Activated CD8-positive, alpha-beta memory T cell treated with anti-CD3 and anti-CD28 coated beads, Interleukin-2, amount 50 U/mL, for 1 hour (primary cell): Measurements from ENCODE around the gene CEP170B.
"Not testable (repeated sequence)": the region's sequence is repeated elsewhere in the genome, so short reads cannot be mapped to it uniquely, and the experiment has no call there.

Experiments
- DNase-seq: peaks from one replicate; pipeline ENCODE4 v3.0.0-alpha.2; 2020; ENCODE audit errors: extremely low read depth

CEP170B gene

DNA sequence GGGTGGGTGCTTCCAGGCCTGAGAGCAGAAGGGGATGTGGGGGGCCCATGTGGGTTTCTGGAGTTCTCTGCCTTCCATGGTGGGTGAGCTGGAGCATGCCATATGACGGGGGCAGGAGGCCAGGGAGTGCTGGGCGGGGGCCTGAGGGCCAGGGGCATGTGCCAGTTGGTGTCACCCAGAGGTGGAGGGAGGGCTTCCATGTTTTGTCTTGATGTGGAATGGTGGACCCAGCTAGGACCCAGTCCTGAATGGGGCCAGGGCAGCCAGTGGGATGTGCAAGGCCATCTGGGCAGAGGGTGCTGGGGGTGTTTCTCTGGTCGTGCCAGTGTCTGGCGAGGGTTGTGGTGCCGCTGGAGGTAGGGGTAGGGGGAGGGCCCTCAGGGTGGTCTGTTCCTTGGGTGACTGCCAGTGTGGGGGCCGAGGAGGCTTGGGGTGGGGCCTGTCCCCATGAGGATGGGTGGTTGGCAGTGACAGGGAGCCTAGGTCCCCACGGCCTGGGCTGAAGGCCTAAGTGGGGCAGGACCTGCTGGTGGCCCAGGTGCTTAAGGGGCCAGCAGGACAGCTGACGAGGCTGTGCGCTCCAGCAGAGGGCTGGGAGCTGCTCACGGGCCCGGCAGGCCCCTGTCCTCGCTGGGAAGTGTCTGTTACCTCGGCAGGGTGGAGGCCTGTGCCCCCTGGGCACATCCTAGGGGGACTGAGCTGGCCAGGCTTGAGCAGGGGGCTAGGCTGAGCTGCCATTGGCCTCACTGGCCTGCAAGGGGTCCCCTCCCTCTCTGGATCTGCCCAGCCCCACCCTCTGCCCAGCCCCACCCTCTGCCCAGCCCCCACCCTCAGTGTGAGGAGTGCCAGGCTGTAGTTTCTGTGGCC lies 26.8 kb downstream of the CEP170B start:
- DNase-seq: no peak

DNA sequence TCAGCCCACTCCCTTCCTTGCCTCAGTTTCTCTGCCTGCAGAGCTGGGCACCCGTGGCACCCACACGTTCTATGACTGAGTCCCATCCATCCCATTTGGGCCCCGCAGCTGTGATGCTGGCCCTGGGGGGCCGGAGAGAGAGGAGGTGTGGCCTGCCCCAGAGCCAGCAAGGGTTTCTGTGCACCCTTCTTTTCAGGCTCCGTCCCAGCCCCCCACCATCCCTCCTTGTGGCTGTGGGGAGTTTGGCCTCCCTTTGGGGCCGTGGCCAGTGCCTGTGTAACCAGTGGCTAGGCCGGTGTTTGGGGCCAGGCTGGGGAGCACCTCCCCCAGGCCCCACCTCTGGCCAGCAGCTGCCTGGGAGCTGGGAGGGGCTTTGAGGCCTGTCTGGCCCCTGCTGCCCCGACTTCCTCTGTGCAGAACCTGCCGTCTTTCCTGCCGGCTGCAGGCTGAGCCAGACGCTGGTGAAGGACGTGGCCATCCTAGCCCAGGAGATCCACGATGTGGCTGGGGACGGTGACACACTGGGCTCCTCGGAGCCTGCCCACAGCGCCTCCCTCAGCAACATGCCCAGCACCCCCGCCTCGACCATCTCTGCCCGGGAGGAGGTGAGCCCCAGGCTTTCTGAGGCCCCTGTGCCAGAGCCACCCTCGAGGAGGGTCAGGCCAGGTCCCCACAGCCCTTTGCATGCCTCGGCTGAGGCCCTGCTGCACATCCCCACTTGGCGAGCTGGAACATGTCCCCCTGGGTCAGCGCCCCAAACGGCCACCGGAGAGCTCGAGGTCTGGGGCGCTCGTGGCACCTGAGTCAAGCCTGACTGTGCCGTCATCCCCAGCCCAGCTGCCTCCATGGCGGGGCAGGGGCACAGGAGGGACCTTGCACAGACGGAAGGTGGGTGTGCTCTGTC lies 27.7 kb downstream of the CEP170B start:
- no peak for DNase-seq

DNA sequence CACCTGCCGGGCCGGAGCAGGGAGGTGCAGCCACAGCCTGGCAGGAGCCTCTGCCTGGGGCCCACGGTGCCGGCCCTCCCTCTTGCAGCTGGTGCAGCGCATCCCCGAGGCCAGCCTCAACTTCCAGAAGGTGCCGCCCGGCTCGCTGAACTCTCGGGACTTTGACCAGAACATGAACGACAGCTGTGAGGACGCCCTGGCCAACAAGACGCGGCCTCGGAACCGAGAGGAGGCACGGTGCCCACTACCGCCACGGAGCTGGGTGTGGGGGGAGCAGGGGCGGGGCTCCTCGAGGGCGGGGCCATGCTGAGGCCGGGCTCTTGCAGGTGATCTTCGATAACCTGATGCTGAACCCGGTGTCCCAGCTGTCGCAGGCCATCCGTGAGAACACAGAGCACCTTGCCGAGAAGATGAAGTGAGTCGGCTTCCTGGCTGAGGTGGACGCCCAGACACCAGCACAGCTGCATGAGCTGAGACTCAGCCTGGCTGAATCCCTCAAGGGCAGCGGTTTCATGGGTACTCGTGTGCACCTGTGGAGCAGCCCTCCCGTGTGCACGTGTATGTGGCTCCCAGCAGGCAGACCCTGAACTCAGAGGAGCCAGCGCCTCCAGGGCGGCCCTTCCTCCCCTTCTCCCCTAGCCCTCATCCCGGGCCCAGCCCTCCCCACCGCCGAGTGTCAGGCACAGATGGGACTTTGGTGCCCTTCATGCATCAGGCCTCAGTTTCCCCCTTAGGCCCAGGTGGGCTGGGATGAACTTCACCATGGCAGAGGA lies 28.6 kb downstream of the CEP170B start:
- no peak for DNase-seq

DNA sequence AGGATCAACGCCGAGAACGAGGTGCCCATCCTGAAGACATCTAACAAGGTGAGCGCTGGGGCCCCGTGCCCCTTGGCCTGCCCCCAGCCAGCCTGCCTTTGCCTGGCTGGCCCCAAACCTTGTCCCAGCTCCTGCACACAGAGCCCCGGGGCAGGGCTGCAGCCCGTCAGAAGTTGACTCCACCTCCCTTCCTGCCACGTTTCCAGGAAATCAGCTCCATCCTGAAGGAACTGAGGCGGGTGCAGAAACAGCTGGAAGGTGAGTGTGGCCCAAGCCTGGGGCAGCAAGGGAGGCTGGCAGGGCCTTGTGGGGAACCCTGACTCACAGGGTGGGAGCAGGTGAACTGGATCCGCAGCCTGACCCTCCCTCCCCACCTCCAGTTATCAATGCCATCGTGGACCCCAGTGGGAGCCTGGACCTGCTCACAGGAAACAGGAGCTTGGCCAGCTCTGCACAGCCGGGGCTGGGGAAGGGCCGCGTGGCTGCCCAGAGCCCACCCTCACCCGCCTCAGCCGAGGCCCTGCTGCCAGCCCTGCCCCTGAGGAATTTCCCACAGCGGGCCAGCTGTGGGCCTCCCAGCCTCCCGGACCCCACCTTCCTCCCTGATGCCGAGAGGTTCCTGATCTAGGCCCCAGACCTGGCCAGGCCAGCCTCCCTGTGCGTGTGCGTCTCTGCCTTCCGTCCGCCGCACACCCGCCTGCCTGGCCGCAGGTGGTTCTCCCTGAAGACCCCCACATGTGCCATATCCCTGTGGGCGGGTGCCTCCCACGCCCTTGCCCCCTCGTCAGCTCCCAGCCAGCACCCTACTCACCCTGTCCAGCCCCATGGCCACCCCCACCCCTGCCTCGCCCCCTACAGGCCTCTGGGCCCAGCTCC lies 29.5 kb downstream of the CEP170B start:
- DNase-seq: no peak

DNA sequence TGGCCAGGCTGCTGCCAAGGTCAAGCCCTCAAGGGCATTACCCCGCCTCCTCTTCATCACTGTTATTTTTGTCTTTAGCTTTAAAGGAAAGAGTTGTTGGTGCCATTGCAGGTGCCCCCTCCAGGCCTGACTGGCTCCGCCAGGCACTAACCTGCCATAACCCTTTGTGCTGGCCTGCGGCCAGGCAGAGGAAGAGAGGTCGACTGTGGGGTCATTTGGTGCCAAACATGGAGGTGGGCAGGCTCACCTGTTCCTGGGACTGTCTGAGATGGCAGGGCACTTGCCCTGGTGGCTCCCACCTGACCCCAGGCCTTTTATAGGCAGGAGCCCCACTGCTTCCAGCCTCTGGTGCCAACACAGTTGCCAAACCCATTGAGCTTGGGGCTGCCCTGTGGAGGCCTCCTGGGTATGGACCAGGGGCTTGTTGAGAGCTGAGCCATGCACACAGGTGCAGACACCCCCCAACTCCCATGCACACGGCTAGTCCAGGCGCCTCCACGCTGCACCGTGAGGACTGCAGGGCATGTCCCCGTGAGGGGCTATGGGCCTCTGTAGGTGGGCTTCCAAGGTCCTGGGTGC lies 30.2 kb downstream of the CEP170B start:
- DNase-seq: no peak

DNA sequence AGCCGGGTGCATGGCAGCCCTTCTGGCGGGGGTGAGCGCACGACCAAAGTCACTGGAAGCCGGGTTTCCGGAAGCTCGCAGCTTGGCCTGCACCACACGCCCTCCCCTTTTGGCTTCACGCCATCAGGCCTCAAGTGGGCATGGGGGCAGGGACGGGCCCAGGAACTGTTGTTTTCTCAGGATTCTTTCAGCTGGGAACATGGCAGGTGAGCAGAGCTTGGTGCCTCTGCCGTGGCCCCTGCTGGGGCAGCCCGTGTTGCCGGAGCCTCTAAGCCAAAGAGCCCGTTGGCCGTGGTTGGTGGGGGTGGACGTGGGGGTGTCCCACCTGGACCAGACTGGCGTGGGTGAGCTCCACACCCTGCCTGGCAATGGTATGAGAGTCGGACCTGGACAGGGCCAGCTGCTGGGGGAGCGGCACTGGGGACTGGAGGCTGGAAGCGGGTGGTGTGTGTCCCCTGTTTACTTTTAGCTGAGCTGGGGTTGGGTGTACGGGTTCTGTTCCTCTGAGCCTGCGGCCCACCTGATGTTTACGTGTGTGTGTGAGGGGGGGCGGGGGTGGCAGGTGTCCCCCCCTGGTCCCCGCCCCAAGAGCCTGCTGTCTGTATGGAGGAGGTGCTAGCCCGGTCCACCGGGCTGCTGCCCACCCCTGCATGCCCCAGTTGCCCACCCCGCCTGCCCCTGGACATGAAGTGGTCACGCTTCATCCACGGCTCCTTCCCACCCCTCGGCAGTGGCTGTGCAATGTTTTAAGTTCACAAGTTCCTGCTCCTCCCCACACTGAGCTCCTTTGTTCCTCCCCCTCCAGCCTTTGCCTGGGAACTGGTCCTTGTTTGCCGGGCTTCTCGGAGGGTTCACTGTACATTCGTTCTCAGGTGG lies 31.0 kb downstream of the CEP170B start:
- no peak for DNase-seq

DNA sequence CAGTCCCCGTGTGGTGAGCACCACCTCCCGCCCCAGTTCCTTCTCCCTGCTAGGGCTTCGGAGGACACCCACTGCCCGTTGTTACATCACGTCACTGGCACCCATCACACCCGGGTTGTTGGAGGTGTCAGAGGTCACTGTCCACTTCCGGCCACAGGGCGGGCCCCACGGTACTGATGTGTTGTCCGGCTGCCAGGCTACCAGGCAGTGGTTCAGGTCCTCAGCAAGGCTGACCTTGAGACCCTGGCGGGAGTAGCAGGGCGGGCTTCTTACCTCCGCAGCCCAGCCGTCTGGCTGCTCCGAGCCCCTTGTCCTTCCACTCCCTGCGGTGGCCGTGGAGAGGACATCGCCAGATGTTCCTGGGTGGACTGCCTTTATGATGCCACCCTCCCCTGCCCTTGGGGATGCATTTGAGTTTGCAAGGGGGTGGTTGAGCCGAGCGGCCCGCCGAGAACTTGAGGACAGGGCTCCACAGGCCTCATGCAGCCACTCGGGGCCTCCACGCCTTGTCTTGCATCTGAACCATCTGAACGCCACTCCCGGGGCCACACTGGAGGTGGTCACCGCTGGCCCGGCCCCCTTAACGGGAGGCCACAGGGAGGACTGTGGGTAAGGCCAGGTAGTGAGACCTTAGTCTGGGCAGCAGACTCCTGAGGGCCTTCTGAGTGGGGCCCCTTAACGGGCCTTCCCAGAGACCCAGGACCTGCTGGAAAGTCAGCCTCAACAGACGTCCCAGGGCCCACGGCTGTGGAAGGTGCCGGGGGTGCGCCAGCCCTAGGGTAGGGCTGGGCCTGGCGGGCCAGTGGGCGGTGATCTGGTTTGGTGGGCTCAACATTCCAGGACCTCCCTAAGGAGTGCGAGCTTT lies 32.5 kb downstream of the CEP170B start:
- no peak for DNase-seq

DNA sequence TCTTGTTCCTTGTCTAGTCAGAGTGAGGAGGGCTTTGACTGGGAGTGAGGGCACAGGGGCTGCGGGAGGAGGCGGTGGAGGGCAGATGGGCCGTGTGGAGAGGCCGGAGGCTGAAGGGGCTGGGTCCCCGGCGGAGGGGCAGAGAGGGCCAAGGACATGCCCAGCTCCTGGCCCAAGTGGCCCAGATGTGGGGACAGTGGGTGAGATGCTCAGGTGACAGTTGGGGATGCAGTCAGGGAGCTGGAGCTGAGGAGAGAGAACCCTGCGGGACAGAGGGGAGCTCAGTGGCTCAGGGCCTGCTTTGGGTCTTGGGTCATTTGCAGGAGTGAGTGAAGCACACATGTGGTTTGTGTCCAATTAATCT lies 33.1 kb downstream of the CEP170B start:
- no peak for DNase-seq

DNA sequence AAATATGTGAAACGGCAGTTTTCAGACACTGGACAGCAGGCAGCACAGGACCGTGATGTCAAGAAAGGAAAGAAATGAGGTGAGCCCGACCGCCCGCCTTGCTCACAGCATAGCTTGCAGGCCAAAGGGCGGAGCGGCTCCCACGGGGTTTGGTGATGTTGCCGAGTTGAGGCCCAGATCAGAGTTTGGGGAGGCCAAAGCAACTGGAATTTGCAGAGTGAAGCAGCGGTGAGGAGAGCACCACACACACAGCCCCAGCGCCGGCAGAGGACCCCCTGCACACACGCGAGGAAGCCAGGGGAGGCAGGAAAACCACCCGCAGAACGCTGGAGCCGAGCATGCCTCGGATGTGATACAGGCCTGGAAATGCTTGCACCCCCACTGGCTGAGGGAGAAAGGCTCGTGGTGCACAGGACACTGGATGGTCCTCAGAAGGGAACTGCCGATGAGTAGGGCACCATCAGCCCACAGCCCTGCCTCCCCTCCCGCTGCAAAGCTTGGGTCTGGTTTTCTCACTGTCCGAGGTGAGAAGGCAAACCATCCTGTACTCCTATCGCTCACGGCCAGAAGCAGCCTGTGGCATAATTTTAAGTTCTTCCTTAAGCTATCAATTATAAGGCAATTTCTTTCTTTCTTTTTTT lies 33.9 kb downstream of the CEP170B start:
- no peak for DNase-seq

DNA sequence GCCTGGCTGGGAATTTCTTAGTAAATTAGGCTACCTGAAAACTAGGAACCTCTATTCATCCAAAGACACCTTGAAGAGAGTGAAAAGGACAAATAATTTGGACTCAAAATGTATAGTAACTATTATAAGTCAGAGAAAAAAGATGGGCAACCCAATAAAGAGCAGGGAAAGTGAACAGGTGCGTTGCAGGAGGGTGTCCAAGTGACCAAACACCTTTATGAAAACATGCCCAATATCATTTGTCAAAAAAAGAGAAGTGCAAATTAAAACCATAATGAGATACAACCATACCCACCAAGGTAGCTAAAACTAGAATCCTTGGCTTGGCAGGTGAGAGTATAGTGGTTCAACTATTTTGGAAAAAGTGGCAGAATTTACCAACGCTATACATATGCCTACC lies 34.7 kb downstream of the CEP170B start:
- no peak for DNase-seq

DNA sequence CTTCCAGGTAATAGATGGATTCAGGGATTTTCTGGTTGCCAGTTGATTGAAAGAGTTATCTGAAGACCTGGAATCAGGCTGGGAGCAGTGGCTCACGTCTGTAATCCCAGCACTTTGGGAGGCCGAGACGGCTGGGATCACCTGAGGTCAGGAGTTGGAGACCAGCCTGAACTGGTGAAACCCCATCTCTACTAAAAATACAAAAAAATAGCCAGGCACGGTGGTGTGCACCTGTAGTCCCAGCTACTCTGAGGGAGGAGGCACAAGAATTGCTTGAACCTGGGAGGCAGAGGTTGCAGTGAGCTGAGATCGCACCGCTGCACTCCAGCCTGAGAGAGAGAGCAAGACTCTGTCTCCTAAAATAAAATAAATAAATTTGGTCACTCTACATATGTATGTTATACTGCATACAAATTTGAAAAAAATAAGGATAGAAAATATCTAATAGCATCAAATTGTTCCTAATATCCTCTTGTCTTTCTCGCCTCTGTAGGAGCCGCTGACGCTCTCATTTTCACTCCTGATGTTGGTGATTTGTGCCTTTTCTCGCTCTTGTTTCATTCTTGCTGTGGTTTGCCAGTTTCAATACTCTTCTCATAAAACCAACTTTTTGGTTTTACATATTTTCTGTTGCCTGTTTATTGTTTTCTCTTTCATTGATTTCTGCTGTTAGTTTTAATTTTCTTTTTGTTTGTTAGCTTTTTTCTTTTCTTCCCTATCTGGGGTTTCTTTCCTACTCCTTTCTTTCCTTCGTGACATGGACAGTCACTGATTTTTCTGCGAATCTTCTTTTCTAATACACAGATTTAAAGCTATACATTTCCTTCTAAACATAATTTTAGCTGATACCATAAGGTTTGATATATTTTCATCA lies 35.8 kb downstream of the CEP170B start:
- DNase-seq: no peak

DNA sequence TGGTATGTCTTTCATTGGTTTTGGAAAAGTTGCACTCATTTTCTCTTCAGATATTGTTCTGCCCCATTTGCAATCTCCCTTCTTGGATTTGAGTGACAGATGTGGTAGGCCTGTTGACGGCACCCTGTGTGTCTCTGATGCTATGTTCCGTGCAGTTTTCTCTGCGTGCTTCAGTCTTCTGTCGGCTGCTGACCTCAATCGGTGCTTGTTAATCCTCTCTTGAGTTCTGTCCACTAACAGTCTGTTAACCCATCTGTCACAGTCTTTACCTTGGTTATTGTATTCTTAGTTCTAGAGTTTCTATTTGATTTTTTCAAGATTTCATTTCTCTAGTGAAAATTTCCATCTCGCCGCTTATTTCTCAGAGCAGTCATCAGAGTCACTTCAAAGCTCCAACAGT lies 38.9 kb downstream of the CEP170B start:
- DNase-seq: no peak

DNA sequence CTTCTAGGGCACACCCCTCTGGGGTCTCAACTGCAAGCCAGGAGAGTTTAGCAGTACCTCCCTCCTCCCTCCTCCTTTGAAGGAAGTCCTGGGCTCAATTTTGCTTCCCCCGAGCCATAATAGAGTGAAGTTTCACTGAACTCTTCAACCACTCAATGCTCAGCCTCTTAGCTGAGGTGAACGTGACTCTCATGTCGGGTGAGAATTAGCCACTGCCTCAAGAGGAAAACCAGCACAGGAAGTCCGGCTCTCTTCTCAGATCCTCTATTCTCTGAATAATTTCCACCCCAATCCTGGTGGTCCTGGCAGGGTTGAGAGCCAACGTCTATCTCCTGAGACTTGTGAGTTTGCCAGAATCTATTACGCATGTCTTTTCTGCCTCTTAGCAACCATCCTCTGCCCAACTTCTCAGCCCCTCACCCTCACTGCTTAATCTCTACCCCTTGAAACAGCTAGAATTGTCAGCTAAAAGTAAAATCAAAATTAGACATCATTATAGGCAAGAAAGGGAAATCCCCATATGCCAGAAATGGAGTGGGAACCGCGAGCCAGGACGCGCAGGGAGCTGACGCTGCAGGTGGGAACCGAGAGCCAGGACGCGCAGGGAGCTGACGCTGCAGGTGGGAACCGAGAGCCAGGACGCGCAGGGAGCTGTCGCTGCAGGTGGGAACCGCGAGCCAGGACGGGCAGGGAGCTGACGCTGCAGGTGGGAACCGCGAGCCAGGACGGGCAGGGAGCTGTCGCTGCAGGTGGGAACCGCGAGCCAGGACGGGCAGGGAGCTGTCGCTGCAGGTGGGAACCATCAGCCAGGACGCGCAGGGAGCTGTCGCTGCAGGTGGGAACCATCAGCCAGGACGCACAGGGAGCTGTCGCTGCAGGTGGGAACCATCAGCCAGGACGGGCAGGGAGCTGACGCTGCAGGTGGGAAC lies 39.8 kb downstream of the CEP170B start:
- not testable (repeated sequence) for DNase-seq

DNA sequence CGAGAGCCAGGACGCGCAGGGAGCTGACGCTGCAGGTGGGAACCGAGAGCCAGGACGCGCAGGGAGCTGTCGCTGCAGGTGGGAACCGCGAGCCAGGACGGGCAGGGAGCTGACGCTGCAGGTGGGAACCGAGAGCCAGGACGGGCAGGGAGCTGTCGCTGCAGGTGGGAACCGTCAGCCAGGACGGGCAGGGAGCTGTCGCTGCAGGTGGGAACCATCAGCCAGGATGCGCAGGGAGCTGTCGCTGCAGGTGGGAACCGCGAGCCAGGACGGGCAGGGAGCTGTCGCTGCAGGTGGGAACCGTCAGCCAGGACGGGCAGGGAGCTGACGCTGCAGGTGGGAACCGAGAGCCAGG lies 40.5 kb downstream of the CEP170B start:
- not testable (repeated sequence) for DNase-seq

DNA sequence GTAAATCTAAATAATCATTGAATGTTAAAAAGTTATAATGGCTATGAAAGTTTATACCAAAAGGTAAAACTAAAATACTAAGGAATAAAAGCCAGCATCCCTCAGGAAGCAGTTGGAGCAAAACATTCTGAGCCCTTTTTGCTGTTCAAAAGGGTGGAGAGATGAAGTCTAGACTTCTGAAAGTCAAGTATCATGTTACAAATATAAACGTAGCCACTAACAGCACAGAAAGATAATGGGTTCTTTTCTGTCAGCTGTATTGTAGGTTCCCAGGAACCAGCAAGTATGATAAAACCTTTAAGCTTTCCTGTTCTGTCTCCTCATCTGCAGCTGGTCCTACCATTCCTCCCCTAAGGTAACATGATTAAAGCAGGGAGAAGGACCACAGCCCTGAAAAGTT lies 43.2 kb downstream of the CEP170B start:
- DNase-seq: no peak

DNA sequence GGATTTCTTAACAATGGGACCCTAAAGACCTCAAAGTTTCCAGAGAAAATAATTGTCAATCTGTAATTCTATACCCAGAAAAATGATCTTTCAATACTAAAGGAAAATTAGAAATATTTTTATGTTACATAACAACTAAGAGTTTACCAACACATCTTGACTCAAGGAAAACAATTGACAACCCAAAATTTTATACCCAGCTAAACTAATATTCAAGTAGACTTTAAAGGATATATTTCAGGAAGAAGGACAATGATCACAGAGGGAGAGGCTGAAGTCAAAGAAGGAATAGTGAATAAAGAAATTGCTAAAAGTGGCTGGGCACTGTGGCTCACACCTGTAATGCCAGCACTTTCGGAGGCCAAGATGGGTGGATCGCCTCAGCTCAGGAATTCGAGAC lies 47.0 kb downstream of the CEP170B start:
- no peak for DNase-seq
